ENCODE measurements around the gene C4orf50. TPM values are rescaled to one million over a fixed set of nuclear protein-coding genes. Genes with fewer than 3 reads are reported as not detected.

Gene C4orf50
- total and polyA plus RNA-seq, 4 experiments from 2014 or later, result 0.02 to 0.26 (median 0.25) TPM; not detected in 1

GRCh38 chr4:5906191-5906590 lies 112.0 kb downstream of the C4orf50 start:
- H3K27ac ChIP-seq (ENCODE audit: low read depth, low read length), result no peak overlapping the region
- Mint-ChIP-seq H3K4me3 (no peak overlapping the region), H3K36me3 (no peaks in the 10 kb centered on the region), H3K9me3 (peaks cover 3 to 46% (median 19%) of the 10 kb centered on the region in 8 donors), H3K4me1 (no peaks in the 10 kb centered on the region), H3K27ac (no peak overlapping the region), H3K27me3 (peaks cover 7 to 12% of the 10 kb centered on the region in 2 donors)
- no peak overlapping the region for H3K4me3 ChIP-seq (ENCODE audit: low read length in 2 of 2)
- ChIA-PET CTCF (ENCODE audit: partially characterized antibody) (no interaction called here), POLR2A (ENCODE audit: partially characterized antibody) (no interaction called here)
- no peaks in the 10 kb centered on the region for H3K4me1 ChIP-seq (ENCODE audit: insufficient read depth, low read length)
- H3K36me3 ChIP-seq (ENCODE audit: insufficient read depth, low read length), result no peaks in the 10 kb centered on the region
- intact Hi-C loops (cut with micrococcal nuclease), result no loop called here
- no peak for DNase-seq
- H3K9me3 ChIP-seq (ENCODE audit: control insufficient read depth in 1 of 2, low read length in 2 of 2), result no peaks in the 10 kb centered on the region
- H3K27me3 ChIP-seq (ENCODE audit: insufficient read depth, low read length), result no peaks in the 10 kb centered on the region

GRCh38 chr4:5905714-5906113 lies 112.5 kb downstream of the C4orf50 start:
- Histone ChIP-seq H3K4me1 (ENCODE audit: insufficient read depth, low read length) (no peaks in the 10 kb centered on the region), H3K36me3 (ENCODE audit: insufficient read depth, low read length) (no peaks in the 10 kb centered on the region), H3K27me3 (ENCODE audit: insufficient read depth, low read length) (no peaks in the 10 kb centered on the region), H3K9me3 (ENCODE audit: control insufficient read depth in 1 of 2, low read length in 2 of 2) (no peaks in the 10 kb centered on the region), H3K27ac (ENCODE audit: low read depth, low read length) (no peak overlapping the region), H3K4me3 (ENCODE audit: low read length in 2 of 2) (no peak overlapping the region)
- Mint-ChIP-seq H3K27me3 (peaks cover 11% of the 10 kb centered on the region in 2 donors), H3K4me3 (peak overlapping the region in 1 of 8 donors; percentile 18), H3K27ac (no peak overlapping the region), H3K36me3 (no peaks in the 10 kb centered on the region), H3K9me3 (peaks cover 3 to 44% (median 17%) of the 10 kb centered on the region in 8 donors), H3K4me1 (no peaks in the 10 kb centered on the region)
- DNase-seq, result no peak
- intact Hi-C loops (cut with micrococcal nuclease), result no loop called here
- CTCF ChIA-PET (ENCODE audit: partially characterized antibody), result no interaction called here
- POLR2A ChIA-PET (ENCODE audit: partially characterized antibody), result no interaction called here

DNA sequence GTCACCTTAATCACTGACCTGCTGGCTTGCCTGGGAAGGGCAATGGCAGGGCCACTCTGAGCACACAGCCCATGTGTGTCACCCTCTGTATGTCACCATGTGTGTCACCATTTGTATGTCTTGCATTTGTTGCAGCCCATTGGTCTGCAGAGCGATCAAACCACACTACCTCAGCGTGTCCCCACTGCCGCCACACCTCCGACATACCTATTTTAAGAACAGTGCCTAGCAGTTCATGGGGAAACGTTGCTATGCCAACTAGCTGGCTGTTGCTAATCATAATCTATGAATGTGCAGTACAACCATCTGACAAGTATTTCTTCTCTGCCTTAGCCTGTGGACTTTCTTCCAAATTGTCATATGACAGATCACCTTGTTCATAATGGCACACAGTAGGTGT lies 117.4 kb downstream of the C4orf50 start:
- Histone ChIP-seq H3K4me3 (ENCODE audit: low read length in 2 of 2) (no peak overlapping the region), H3K4me1 (ENCODE audit: insufficient read depth, low read length) (no peaks in the 10 kb centered on the region), H3K36me3 (ENCODE audit: insufficient read depth, low read length) (no peaks in the 10 kb centered on the region), H3K27ac (ENCODE audit: low read depth, low read length) (no peak overlapping the region), H3K9me3 (ENCODE audit: control insufficient read depth in 1 of 2, low read length in 2 of 2) (no peaks in the 10 kb centered on the region), H3K27me3 (ENCODE audit: insufficient read depth, low read length) (no peaks in the 10 kb centered on the region)
- no peaks in the 10 kb centered on the region for H3K4me1 Mint-ChIP-seq
- no peaks in the 10 kb centered on the region for H3K36me3 Mint-ChIP-seq
- ChIA-PET CTCF (ENCODE audit: partially characterized antibody) (no interaction called here), POLR2A (ENCODE audit: partially characterized antibody) (no interaction called here)
- peaks cover 19 to 21% of the 10 kb centered on the region in 2 donors for H3K27me3 Mint-ChIP-seq
- no peak overlapping the region for H3K27ac Mint-ChIP-seq
- H3K4me3 Mint-ChIP-seq, result no peak overlapping the region
- DNase-seq, result no peak
- intact Hi-C loops (cut with micrococcal nuclease), result no loop called here
- peaks cover 0 to 11% (median 4%) of the 10 kb centered on the region in 8 donors for H3K9me3 Mint-ChIP-seq

- peaks cover 24 to 29% of the 10 kb centered on the region in 2 donors for H3K27me3 Mint-ChIP-seq
- H3K4me3 Mint-ChIP-seq, result no peak overlapping the region
- DNase-seq, result no peak
- Histone ChIP-seq H3K4me3 (ENCODE audit: low read length in 2 of 2) (no peak overlapping the region), H3K27ac (ENCODE audit: low read depth, low read length) (no peak overlapping the region), H3K9me3 (ENCODE audit: control insufficient read depth in 1 of 2, low read length in 2 of 2) (no peaks in the 10 kb centered on the region), H3K36me3 (ENCODE audit: insufficient read depth, low read length) (no peaks in the 10 kb centered on the region), H3K27me3 (ENCODE audit: insufficient read depth, low read length) (no peaks in the 10 kb centered on the region), H3K4me1 (ENCODE audit: insufficient read depth, low read length) (no peaks in the 10 kb centered on the region)
- H3K4me1 Mint-ChIP-seq, result no peaks in the 10 kb centered on the region
- POLR2A ChIA-PET (ENCODE audit: partially characterized antibody), result no interaction called here
- no peak overlapping the region for H3K27ac Mint-ChIP-seq
- intact Hi-C loops (cut with micrococcal nuclease), result no loop called here
- no peaks in the 10 kb centered on the region for H3K36me3 Mint-ChIP-seq
- CTCF ChIA-PET (ENCODE audit: partially characterized antibody), result no interaction called here
- H3K9me3 Mint-ChIP-seq, result peaks cover 2 to 11% (median 5%) of the 10 kb centered on the region in 8 donors
These were observed 118.3 kb downstream of the C4orf50 start for GRCh38 chr4:5899881-5900280.

DNA sequence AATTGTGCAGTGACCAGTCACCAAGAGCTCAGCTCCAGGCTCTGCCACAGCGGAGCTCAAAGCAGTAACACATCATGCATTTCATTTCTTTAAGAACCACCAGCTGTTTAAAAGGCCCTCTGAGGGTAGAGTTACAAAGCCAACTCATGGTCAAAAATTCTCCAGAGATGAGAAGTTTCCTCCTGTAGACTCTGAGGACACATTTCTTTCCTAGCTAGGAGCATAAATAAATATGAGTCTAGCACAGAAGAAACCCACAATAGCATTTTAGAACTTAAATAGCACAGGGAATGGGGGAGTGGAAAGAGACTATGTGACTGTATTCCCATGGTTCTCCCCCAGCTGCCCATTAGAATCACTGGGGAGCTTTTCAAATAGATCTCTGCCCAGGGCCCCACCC lies 118.8 kb downstream of the C4orf50 start:
- Histone ChIP-seq H3K36me3 (ENCODE audit: insufficient read depth, low read length) (no peaks in the 10 kb centered on the region), H3K4me1 (ENCODE audit: insufficient read depth, low read length) (no peaks in the 10 kb centered on the region), H3K4me3 (ENCODE audit: low read length in 2 of 2) (no peak overlapping the region), H3K9me3 (ENCODE audit: control insufficient read depth in 1 of 2, low read length in 2 of 2) (no peaks in the 10 kb centered on the region), H3K27ac (ENCODE audit: low read depth, low read length) (no peak overlapping the region), H3K27me3 (ENCODE audit: insufficient read depth, low read length) (no peaks in the 10 kb centered on the region)
- ChIA-PET CTCF (ENCODE audit: partially characterized antibody) (no interaction called here), POLR2A (ENCODE audit: partially characterized antibody) (no interaction called here)
- Mint-ChIP-seq H3K9me3 (peaks cover 2 to 11% (median 5%) of the 10 kb centered on the region in 8 donors), H3K4me1 (no peaks in the 10 kb centered on the region), H3K4me3 (no peak overlapping the region), H3K27me3 (peaks cover 24 to 29% of the 10 kb centered on the region in 2 donors), H3K36me3 (no peaks in the 10 kb centered on the region), H3K27ac (no peak overlapping the region)
- intact Hi-C loops (cut with micrococcal nuclease), result no loop called here
- DNase-seq, result no peak

- H3K9me3 ChIP-seq (ENCODE audit: control insufficient read depth in 1 of 2, low read length in 2 of 2), result no peaks in the 10 kb centered on the region
- H3K4me3 ChIP-seq (ENCODE audit: low read length in 2 of 2), result no peak overlapping the region
- H3K4me1 ChIP-seq (ENCODE audit: insufficient read depth, low read length), result no peaks in the 10 kb centered on the region
- no peak overlapping the region for H3K27ac Mint-ChIP-seq
- no peaks in the 10 kb centered on the region for H3K36me3 ChIP-seq (ENCODE audit: insufficient read depth, low read length)
- no peak for DNase-seq
- peaks cover 0 to 7% (median 2%) of the 10 kb centered on the region in 4 donors for H3K4me1 Mint-ChIP-seq
- H3K9me3 Mint-ChIP-seq, result peaks cover 2 to 10% (median 7%) of the 10 kb centered on the region in 8 donors
- H3K36me3 Mint-ChIP-seq, result no peaks in the 10 kb centered on the region
- no peak overlapping the region for H3K4me3 Mint-ChIP-seq
- intact Hi-C loops (cut with micrococcal nuclease), result no loop called here
- no peak overlapping the region for H3K27ac ChIP-seq (ENCODE audit: low read depth, low read length)
- ChIA-PET CTCF (ENCODE audit: partially characterized antibody) (no interaction called here), POLR2A (ENCODE audit: partially characterized antibody) (no interaction called here)
- no peaks in the 10 kb centered on the region for H3K27me3 ChIP-seq (ENCODE audit: insufficient read depth, low read length)
- H3K27me3 Mint-ChIP-seq, result peaks cover 28 to 37% of the 10 kb centered on the region in 2 donors
These were observed 120.6 kb downstream of the C4orf50 start for GRCh38 chr4:5897674-5898073.

GRCh38 chr4:5895287-5895686 lies 122.9 kb downstream of the C4orf50 start:
- no peak overlapping the region for H3K4me3 ChIP-seq (ENCODE audit: low read length in 2 of 2)
- intact Hi-C loops (cut with micrococcal nuclease), result no loop called here
- peaks cover 4% of the 10 kb centered on the region for H3K27me3 ChIP-seq (ENCODE audit: insufficient read depth, low read length)
- peaks cover 0 to 3% of the 10 kb centered on the region in 2 donors for H3K36me3 Mint-ChIP-seq
- H3K4me1 Mint-ChIP-seq, result peaks cover 0 to 7% (median 3%) of the 10 kb centered on the region in 4 donors
- ChIA-PET CTCF (ENCODE audit: partially characterized antibody) (no interaction called here), POLR2A (ENCODE audit: partially characterized antibody) (no interaction called here)
- H3K27me3 Mint-ChIP-seq, result peaks cover 37 to 38% of the 10 kb centered on the region in 2 donors
- no peaks in the 10 kb centered on the region for H3K36me3 ChIP-seq (ENCODE audit: insufficient read depth, low read length)
- peaks cover 2 to 10% (median 7%) of the 10 kb centered on the region in 8 donors for H3K9me3 Mint-ChIP-seq
- H3K27ac Mint-ChIP-seq, result no peak overlapping the region
- H3K9me3 ChIP-seq (ENCODE audit: control insufficient read depth in 1 of 2, low read length in 2 of 2), result no peaks in the 10 kb centered on the region
- H3K4me3 Mint-ChIP-seq, result no peak overlapping the region
- no peak for DNase-seq
- H3K4me1 ChIP-seq (ENCODE audit: insufficient read depth, low read length), result no peaks in the 10 kb centered on the region
- H3K27ac ChIP-seq (ENCODE audit: low read depth, low read length), result no peak overlapping the region

GRCh38 chr4:5894266-5894665 lies 124.0 kb downstream of the C4orf50 start:
- intact Hi-C loops (cut with micrococcal nuclease), result no loop called here

More at GRCh38 chr4:5894266-5894665, 124.0 kb downstream of the C4orf50 start:
- Histone ChIP-seq H3K4me1 (ENCODE audit: insufficient read depth, low read length) (no peaks in the 10 kb centered on the region), H3K9me3 (ENCODE audit: control insufficient read depth in 1 of 2, low read length in 2 of 2) (no peaks in the 10 kb centered on the region), H3K4me3 (ENCODE audit: low read length in 2 of 2) (no peak overlapping the region), H3K27me3 (ENCODE audit: insufficient read depth, low read length) (peaks cover 12% of the 10 kb centered on the region), H3K27ac (ENCODE audit: low read depth, low read length) (no peak overlapping the region), H3K36me3 (ENCODE audit: insufficient read depth, low read length) (no peaks in the 10 kb centered on the region)
- H3K4me1 Mint-ChIP-seq, result peaks cover 0 to 7% (median 3%) of the 10 kb centered on the region in 4 donors
- CTCF ChIA-PET (ENCODE audit: partially characterized antibody), result no interaction called here
- POLR2A ChIA-PET (ENCODE audit: partially characterized antibody), result no interaction called here
- H3K9me3 Mint-ChIP-seq, result peaks cover 2 to 12% (median 7%) of the 10 kb centered on the region in 8 donors
- H3K36me3 Mint-ChIP-seq, result peaks cover 0 to 3% of the 10 kb centered on the region in 2 donors
- no peak overlapping the region for H3K4me3 Mint-ChIP-seq
- no peak for DNase-seq
- H3K27me3 Mint-ChIP-seq, result peaks cover 44 to 46% of the 10 kb centered on the region in 2 donors
- H3K27ac Mint-ChIP-seq, result no peak overlapping the region
